Suprapubic skin (tissue), 4 donors: ENCODE data around the gene SMCO4.

Source experiments
- CTCF ChIP-seq, 2 donors: fragments of 200-600 bp in 1 of 2; fragments of 450-650 bp in 1 of 2; sonication (generic) in 1 of 2; IDR thresholded peaks; one replicate each; pipeline ENCODE4 v1.5.1; 2016 to 2019; ENCODE audit warnings: antibody characterized with exemption in 2 of 2, mild to moderate bottlenecking in 1 of 2, moderate library complexity in 1 of 2
- EP300 ChIP-seq: sonication (generic); formaldehyde crosslinking; IDR thresholded peaks from one replicate; pipeline ENCODE4 v1.6.1; 2017; ENCODE audit warnings: antibody characterized with exemption
- POLR2A ChIP-seq, 2 donors: fragments of 450-650 bp; IDR thresholded peaks; one replicate each; pipeline ENCODE4 v1.6.1; 2017; ENCODE audit warnings: antibody characterized with exemption in 2 of 2, mild to moderate bottlenecking in 2 of 2, moderate library complexity in 2 of 2
- POLR2AphosphoS5 ChIP-seq, 3 donors: sonication (generic); formaldehyde crosslinking; IDR thresholded peaks; one replicate each; pipeline ENCODE4 v1.6.1; 2017; ENCODE audit warnings: antibody characterized with exemption in 3 of 3

GRCh38 chr11:93504110-93505095 is 38.8 kb downstream of the SMCO4 start:
- TF ChIP-seq CTCF (IDR thresholded peaks at IDR 0.05) (no peak), EP300 (no peak), POLR2AphosphoS5 (IDR thresholded peaks at IDR 0.05) (no peak), POLR2A (IDR thresholded peaks at IDR 0.05) (no peak)
